Hematopoietic multipotent progenitor cell treated with erythropoietin and hydrocortisone succinate and interleukin-3 and kit ligand, for 6 days (in vitro differentiated cells): ENCODE data around the gene CHN2.
"Not testable (repeated sequence)": the region's sequence is repeated elsewhere in the genome, so short reads cannot be mapped to it uniquely, and the experiment has no call there.

ENCODE experiments used
- DNase-seq: peaks from one replicate; pipeline ENCODE4 v3.0.0-alpha.2; 2015

Gene CHN2

DNA sequence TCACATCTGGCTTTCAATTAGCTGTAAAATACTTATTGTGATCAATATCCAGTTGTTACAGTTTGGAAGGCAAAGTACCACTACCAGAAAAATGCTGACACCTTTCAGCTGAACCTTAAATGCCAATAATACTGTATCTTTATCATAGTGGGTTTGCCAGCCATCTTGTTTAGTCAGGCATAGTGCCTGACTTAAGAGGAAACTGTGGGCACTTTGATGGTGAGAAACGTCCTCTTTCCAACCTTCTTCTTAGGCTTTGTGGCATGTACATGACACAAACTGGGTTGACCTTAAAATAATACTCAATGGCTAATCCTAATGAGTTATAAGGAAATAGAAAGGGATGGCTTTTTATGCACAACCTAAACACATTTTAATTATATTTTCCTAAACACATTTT lies 316.8 kb downstream of the CHN2 start:
- DNase-seq = no peak

DNA sequence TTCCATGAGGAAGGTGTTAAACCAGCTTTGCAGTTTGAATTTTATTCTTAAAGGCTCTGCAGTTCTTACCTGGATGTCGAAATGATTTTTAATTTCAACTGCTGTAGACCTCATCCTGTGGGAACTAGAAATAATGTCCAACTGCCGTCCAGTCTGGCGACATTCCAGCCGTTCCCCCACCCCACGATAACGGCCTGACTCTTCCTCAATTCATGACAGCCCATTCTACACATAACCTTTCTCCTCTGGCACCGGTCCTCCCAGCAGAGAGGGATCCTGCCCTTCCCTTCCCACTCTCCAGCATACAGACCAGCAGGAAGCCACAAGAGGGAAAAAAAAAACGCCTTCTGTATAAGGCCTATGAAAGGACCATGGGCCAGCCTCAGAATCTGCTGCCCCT lies 317.3 kb downstream of the CHN2 start:
- no peak for DNase-seq

DNA sequence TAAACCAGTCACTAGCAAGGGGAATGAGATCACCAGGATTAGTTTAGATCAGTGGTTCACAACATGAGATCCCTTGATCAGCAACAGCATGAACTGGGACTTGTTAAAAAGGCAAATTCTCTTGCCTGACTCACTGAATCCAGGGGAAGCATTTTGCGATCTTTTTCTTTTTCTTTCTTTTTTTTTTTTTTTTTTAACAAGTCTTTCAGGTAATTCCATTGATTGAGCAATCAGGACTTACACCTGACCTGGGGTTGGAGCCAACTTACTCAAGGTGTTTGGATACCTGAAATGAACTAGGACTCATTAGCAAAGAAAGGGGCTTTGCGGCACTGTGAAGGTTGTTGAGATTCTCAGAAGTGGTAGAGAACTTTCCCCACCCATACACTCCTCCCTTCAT lies 321.9 kb downstream of the CHN2 start:
- DNase-seq = no peak

- no peak for DNase-seq
These were observed 324.0 kb downstream of the CHN2 start for GRCh38 chr7:29518616-29519015.

GRCh38 chr7:29523728-29524127 lies 329.2 kb downstream of the CHN2 start:
- no peak for DNase-seq

GRCh38 chr7:29527505-29528108 lies 333.0 kb downstream of the CHN2 start:
- DNase-seq = no peak

GRCh38 chr7:29528526-29528925 lies 334.0 kb downstream of the CHN2 start:
- DNase-seq = not testable (repeated sequence)
